Hepatocyte (in vitro differentiated cells): Measurements from ENCODE around the gene GOLGA1.

Source experiments
- EZH2 ChIP-seq: fragments of 200-600 bp; sonication (generic); IDR thresholded peaks from 2 replicates; pipeline ENCODE4 v1.6.1; 2016; ENCODE audit warnings: antibody characterized with exemption, mild to moderate bottlenecking, borderline replicate concordance
- TF ChIP-seq, protein P1 (sequence below): fragments of 200-600 bp; sonication (generic); IDR thresholded peaks from 2 replicates; pipeline ENCODE4 v1.5.1; 2016; ENCODE audit warnings: antibody characterized with exemption, mild to moderate bottlenecking; ENCODE audit not compliant: poor library complexity

DNA sequence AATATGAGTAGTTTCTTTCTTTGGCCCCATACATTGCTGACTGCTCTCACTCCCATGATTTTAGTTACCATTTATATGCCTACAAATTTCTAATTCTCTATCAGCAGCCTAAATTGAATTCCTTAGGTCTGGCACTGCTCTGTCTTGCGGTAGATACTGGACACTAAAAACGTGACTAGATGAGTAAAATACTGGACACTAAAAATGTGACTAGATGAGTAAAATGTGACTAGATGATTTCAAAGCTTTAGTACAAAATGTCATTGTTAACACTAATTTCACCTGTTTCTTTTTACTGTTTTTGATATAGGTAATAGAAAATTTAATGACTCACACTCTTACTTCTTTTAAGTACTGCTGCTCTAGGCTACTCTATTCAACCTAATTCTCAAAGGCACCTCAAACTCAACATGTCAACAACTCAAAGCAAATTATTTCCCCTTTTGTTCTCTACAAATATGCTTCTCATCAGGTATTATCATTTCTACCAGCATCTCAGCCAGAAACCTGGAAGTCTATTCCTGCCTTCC, 31.4 kb upstream of the GOLGA1 start:
- TF ChIP-seq, protein P1, sequence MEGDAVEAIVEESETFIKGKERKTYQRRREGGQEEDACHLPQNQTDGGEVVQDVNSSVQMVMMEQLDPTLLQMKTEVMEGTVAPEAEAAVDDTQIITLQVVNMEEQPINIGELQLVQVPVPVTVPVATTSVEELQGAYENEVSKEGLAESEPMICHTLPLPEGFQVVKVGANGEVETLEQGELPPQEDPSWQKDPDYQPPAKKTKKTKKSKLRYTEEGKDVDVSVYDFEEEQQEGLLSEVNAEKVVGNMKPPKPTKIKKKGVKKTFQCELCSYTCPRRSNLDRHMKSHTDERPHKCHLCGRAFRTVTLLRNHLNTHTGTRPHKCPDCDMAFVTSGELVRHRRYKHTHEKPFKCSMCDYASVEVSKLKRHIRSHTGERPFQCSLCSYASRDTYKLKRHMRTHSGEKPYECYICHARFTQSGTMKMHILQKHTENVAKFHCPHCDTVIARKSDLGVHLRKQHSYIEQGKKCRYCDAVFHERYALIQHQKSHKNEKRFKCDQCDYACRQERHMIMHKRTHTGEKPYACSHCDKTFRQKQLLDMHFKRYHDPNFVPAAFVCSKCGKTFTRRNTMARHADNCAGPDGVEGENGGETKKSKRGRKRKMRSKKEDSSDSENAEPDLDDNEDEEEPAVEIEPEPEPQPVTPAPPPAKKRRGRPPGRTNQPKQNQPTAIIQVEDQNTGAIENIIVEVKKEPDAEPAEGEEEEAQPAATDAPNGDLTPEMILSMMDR: no peak
- TF ChIP-seq EZH2: no peak
